Testis (tissue), 2 donors: ENCODE measurements around the gene HDAC9.

Experiments used
- CTCF ChIP-seq, 3 experiments: fragments of 450-650 bp in 2 of 3; fragments of 200-600 bp in 1 of 3; sonication (generic) in 1 of 3; IDR thresholded peaks; one replicate each; pipeline ENCODE4 v1.5.1; 2016 to 2019; ENCODE audit warnings: antibody characterized with exemption in 3 of 3, mild to moderate bottlenecking in 2 of 3, moderate library complexity in 1 of 3
- POLR2A ChIP-seq: fragments of 450-650 bp; IDR thresholded peaks from one replicate; pipeline ENCODE4 v1.6.1; 2017; ENCODE audit warnings: antibody characterized with exemption, mild to moderate bottlenecking, moderate library complexity

- no peak for TF ChIP-seq POLR2A
- no peak for TF ChIP-seq CTCF (IDR thresholded peaks at IDR 0.05)
Observed at GRCh38 chr7:18521236-18521589, 25.7 kb downstream of the HDAC9 start.
